ENCODE results near the gene PMFBP1.
"Not testable (repeated sequence)": the region's sequence is repeated elsewhere in the genome, so short reads cannot be mapped to it uniquely, and the experiment has no call there.

Gene PMFBP1

DNA sequence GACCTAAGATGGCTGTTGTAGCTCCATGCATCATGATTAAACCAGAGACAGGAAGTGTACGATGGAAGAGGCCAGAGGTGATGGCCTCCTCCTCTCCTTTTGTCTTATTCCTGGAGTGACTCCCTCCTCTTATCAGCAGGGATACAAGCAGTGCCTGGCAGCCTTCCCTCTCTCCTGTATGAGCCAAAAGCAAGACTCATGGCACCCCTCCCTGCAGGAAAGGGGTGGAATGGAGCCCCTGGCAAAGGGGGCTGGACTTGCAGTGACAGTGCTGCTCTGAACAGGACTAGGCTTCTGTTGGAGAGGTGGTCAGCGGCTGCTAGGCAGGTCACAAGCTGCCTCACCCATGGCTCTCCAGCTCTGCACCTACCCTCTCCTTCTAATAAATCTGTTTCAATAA, 87.0 kb downstream of the PMFBP1 start:
- TF ChIP-seq, protein P1, sequence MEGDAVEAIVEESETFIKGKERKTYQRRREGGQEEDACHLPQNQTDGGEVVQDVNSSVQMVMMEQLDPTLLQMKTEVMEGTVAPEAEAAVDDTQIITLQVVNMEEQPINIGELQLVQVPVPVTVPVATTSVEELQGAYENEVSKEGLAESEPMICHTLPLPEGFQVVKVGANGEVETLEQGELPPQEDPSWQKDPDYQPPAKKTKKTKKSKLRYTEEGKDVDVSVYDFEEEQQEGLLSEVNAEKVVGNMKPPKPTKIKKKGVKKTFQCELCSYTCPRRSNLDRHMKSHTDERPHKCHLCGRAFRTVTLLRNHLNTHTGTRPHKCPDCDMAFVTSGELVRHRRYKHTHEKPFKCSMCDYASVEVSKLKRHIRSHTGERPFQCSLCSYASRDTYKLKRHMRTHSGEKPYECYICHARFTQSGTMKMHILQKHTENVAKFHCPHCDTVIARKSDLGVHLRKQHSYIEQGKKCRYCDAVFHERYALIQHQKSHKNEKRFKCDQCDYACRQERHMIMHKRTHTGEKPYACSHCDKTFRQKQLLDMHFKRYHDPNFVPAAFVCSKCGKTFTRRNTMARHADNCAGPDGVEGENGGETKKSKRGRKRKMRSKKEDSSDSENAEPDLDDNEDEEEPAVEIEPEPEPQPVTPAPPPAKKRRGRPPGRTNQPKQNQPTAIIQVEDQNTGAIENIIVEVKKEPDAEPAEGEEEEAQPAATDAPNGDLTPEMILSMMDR (IDR thresholded peaks at IDR 0.05; ENCODE audit: low read depth, low read length, missing control alignments) = no peak
- DNase-seq (ENCODE audit: low read depth) = no peak
- H3K4me3 ChIP-seq (ENCODE audit: low read depth, low read length) = no peak overlapping the region

DNA sequence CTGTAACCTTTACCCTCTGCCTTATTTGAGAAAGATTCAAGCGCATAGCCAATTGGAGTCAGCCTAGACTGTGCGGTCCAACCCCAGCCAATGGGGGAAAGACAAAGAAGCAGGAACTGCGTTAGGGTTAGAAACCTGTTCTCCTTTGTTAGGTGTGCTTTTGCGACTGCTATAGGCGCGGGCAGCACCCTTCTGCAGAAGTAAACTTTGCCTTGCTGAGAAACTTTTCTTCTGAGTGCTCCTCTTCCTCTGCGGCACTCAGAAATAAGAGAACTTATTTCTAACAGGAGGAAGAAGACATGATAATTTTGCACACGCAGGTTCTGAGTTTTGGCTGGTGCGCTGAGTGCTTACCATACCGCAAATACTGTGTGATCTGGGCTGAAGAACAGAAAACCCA, 87.5 kb downstream of the PMFBP1 start:
- TF ChIP-seq, protein P1 (IDR thresholded peaks at IDR 0.05; ENCODE audit: low read depth, low read length, missing control alignments) = no peak
- H3K4me3 ChIP-seq (ENCODE audit: low read depth, low read length) = no peak overlapping the region
- DNase-seq (ENCODE audit: low read depth) = no peak

DNA sequence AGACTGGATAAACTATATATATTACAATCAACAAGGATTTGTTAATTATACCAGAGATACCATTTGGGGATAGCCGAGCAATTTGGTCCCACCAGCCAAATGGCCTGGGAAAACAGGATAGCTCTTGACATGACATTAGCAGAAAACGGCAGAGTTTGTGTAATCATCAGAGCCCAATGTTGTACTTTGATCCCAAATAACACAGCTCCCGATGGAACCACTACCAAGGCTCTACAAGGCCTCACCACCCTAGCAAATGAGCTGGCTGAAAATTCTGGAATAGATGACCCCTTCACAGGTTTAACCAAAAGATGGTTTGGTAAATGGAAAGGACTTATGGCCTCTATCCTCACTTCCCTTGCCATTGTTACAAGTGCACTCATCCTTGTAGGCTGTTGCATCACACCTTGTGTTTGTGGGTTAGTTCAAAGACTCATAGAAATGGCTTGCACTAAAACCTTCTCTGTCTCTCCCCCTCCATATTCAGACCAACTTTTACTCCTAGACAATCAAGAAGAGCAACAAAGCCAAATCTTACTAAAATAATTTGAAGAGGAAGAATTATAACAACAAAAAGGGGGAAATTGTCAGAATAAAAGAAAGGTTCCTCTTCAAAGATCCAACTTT, 88.1 kb downstream of the PMFBP1 start:
- no peak for DNase-seq (ENCODE audit: low read depth)
- H3K4me3 ChIP-seq (ENCODE audit: low read depth, low read length) = no peak overlapping the region
- TF ChIP-seq, protein P1 (IDR thresholded peaks at IDR 0.05; ENCODE audit: low read depth, low read length, missing control alignments) = no peak

DNA sequence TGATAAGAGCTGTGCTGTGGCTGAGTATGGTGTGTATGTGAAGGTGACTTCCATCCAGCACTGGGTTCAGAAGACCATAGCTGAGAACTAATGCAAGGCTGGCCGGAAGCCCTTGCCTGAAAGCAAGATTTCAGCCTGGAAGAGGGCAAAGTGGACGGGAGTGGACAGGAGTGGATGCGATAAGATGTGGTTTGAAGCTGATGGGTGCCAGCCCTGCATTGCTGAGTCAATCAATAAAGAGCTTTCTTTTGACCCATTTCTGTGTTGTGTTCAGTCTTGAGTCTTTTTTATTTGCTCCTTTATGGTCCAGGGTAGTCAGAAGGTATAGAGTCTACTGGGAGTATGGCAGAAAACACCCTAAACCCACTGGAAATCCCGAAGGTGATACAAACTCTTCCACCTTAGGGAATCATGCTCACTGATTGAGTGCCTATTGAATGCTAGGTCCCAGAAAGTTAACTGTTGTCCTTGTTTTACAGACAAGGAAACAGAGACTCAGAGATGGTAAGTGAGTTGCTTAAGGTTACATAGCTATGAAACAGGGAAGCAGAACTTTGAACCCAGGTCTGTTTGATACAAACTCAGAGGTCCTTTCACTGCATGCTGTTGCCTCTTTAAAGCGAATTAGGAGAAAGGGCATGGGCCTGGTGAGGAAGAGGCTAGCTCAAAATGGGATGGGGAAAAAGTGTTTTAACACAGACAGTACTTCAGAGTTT, 94.8 kb downstream of the PMFBP1 start:
- H3K4me3 ChIP-seq (ENCODE audit: low read depth, low read length); DNase-seq (ENCODE audit: low read depth): not testable (repeated sequence)

DNA sequence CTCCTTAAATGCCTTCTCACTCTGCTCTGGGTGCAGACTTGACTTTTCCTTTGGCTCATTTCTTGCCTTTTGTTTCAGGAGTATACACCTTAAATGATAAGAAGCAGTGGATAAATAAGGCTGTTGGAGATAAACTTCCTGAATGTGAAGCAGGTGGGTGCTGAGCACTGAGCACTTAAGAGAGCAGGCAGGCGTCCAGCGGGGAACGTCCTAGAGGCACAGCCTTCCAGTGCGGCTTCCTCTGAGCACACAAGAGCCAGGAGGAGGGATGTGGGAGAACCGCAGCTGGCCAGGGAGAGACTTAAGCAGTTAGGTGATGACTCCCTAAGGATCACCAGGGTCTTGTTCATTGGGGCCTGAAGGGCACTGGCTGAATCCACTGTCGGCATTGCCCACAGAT, 96.9 kb downstream of the PMFBP1 start:
- not testable (repeated sequence) for H3K4me3 ChIP-seq (ENCODE audit: low read depth, low read length); DNase-seq (ENCODE audit: low read depth)

DNA sequence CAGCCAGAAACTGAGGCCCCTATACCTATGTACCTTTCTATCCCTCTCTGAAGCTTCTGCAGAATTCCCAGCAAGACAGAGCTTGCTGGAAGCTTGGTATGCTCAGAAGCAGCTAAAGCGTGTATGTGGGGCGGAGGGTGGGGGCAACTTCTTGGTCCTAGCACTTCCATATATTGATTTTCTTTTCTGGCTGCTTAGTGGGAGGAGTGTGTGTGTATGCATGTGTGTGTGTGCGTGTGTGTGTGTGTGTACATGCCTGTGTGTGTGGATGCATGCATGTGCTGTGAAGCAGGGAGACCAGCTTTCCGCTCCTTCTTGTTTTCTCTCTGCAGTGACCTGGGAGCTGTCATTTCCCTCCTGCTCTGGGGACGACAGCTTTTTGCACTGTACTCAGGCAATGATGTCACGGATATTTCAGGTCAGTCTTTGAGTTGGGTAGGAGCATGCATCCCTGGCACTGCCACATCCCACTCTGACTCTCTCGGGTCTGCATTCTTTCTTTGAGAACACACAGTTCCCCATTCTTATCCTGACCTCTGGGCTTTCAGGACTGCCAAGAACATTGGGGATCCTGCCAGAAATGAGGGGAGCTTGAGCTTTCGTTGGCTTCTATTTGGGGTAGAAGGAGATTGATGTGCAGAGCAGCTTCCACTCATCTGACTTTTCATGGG, 98.3 kb downstream of the PMFBP1 start:
- TF ChIP-seq, protein P1 (IDR thresholded peaks at IDR 0.05; ENCODE audit: low read depth, low read length, missing control alignments) = no peak
- H3K4me3 ChIP-seq (ENCODE audit: low read depth, low read length) = no peak overlapping the region
- no peak for DNase-seq (ENCODE audit: low read depth)

DNA sequence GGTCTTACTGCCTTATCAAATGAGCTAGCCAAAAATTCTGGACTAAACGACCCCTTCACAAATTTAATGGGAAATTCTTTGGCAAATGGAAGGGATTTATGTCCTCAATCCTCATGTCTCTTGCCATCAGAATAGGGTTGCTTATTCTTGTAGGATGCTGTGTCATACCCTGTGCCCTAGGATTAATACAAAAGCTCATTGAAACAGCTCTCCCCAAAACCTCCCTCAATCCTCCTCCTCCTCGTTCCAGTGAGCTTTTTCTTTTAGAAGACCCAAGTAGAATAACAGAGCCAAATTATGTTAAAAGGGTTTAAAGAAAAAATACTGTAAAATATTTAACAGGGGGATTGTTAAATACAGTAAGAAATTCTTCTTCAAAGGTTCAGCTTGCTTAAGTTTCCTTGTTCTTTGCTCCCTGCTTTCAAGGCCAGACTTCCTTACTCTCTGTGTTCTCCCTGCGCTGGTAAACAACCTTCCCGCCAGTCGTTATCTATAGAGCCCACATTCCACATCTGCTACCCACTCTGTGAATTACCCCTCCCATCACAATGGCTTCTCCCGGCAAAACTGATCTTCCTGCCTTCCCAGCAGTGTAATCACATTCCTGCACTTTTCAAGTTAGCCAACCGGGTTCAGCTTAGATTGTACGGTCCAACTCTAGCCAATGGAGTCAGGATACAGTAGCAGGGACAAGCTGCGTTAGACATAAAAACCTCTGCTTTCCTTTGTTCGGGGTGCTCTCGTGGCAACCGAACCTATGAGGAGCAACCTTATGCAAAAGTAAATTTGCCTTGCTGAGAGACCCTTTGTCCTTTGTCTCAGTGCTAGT, 99.2 kb downstream of the PMFBP1 start:
- TF ChIP-seq, protein P1 (IDR thresholded peaks at IDR 0.05; ENCODE audit: low read depth, low read length, missing control alignments) = no peak
- no peak overlapping the region for H3K4me3 ChIP-seq (ENCODE audit: low read depth, low read length)
- DNase-seq (ENCODE audit: low read depth) = no peak
